IPS-18c (cell line): ENCODE results near the gene FSTL5.
"Not testable (repeated sequence)": the region's sequence is repeated elsewhere in the genome, so short reads cannot be mapped to it uniquely, and the experiment has no call there.

Experiments used
- H3K4me3 ChIP-seq: 2 replicates; pipeline ENCODE4 v1.7.0; 2013; ENCODE audit warnings: low read depth, mild to moderate bottlenecking, low read length, moderate library complexity; ENCODE audit not compliant: insufficient read depth
- H3K9me3 ChIP-seq: one replicate; pipeline ENCODE4 v1.6.1; 2013; ENCODE audit warnings: mild to moderate bottlenecking, low read length, moderate library complexity; ENCODE audit not compliant: control insufficient read depth, insufficient read depth

FSTL5 gene

DNA sequence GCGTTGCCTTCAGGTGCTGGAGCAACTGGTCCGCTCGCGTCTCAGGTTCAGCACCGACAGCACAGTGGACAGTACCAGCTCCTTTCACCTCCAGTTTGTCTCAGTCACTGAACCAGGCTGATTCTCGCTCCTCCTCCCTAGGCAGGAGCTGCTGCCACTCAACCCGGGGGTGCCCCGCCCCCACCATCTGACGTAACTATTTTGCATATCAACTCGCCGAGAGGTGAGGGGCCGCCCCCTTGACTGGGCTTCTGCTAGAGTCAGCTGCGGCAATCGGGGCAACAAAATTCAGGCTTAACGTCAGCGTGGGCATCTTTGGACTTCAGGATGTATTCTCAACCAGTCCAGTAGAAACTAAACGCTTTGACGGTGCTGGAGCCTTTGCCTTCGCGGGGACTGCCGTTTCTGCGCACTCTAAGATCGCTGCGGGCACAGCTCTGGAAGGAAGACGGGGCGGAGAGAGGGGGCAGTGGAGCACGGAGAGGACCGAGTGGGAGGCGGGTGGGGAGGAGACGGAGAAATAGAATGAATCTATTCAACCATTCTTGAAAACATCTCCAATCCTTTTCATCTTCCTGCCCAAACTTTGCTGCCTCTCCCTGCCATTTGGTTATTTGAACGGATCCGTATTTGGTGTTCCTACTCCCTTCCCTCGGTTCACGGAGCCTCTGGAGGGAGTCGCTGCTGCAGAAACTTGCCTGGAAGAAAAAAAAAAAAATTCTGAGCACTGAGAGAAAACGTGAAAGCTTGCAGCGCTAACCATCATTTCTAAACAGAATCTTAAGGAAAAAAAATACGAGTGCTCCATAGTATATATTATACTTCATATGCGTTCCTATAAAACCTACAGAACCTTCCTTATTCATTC is at the start of gene FSTL5:
FSTL5 (minus strand) TSS at position 109 of the 868 bp plus-strand sequence. CDS start 52,604 bp downstream, outside the sequence.
- H3K9me3 ChIP-seq, result no peaks in the 10 kb centered on the region
- H3K4me3 ChIP-seq, result peak within 1 kb of the TSS; percentile 70

GRCh38 chr4:162209706-162210105 is 45.9 kb upstream of the FSTL5 start:
- peaks cover 2% of the 10 kb centered on the region for H3K9me3 ChIP-seq
- H3K4me3 ChIP-seq, result no peak overlapping the region

GRCh38 chr4:162203478-162203877 is 39.7 kb upstream of the FSTL5 start:
- H3K4me3 ChIP-seq, H3K9me3 ChIP-seq: not testable (repeated sequence)

- Histone ChIP-seq H3K4me3 (no peak overlapping the region), H3K9me3 (peaks cover 2% of the 10 kb centered on the region)
Measured at GRCh38 chr4:162201673-162202072, 37.9 kb upstream of the FSTL5 start.

DNA sequence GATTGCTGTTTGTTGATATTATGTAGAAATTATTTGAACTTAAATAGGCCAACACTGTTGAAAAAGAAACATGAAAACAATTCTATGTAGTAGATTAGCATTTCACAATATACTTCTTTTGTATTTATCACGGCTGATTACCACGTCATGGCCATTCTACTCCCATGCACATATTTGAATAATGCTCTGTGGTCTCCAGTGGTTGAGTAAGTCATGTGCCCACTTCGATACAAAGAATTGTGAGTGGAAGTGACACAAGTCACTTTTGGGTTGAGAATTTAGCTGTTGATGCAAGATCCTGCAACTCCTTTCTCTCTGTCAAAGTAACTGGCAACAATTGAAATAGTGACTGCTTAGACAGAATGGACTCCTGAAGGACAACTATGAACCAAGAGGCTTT is 6.7 kb upstream of the FSTL5 start:
- no peaks in the 10 kb centered on the region for H3K9me3 ChIP-seq
- H3K4me3 ChIP-seq, result no peak overlapping the region

- no peak overlapping the region for H3K4me3 ChIP-seq
- H3K9me3 ChIP-seq, result no peaks in the 10 kb centered on the region
Measured at GRCh38 chr4:162164906-162165510, 1.2 kb upstream of the FSTL5 start.

DNA sequence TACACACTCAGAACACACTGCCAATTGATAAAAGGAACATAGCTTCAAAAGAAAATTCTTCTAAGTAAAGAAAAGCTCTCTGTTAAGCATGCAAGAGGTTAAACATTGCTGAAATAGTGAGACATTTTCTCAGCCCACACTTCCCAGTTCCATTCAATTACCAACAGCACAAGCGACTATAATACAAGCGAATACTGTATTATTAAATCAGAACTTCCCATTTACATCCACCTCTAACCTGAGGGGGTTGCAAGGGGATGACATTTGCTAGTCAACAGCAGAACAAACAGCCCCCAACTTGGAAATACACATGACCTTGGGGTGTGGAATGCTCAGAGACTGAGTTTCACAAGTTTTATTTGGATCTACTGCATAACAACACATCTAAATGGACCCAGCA is 1.1 kb downstream of the FSTL5 start:
- Histone ChIP-seq H3K9me3 (no peaks in the 10 kb centered on the region), H3K4me3 (no peak overlapping the region)

- Histone ChIP-seq H3K4me3 (no peak overlapping the region), H3K9me3 (no peaks in the 10 kb centered on the region)
Measured at GRCh38 chr4:162157241-162157640, 6.6 kb downstream of the FSTL5 start.

DNA sequence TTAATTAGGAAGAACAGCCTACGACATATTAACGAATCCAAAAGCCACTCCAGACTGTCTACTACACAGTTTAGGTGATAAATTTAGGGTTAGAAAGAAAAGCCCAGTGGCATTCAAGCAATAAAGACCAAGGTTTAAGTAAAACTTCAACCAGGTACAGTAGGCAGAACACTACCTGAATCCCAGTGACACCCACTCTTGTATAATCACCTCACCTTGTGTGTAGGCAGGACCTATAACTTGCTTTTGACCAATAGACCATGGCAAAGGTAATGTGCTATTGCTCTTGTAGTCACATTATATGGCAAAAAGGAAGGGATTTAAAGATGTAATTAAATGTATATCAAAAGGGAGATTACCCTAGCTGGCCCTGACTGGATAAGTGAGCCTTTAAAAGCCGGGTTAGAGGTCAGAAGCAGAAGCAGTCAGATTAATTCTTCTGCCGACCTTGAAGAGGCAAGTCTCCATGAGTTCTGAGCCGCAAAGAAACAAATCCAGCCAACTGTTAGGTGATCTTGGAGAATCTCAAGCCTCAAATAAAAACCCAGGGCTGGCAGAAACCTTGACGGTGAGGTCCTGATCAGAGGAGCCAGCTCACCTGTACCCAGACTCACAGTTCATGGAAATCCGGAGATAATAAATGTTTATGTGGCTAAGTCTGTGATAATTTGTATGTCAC is 8.8 kb downstream of the FSTL5 start:
- no peak overlapping the region for H3K4me3 ChIP-seq
- H3K9me3 ChIP-seq, result no peaks in the 10 kb centered on the region

GRCh38 chr4:162151850-162152249 is 11.9 kb downstream of the FSTL5 start:
- no peaks in the 10 kb centered on the region for H3K9me3 ChIP-seq
- no peak overlapping the region for H3K4me3 ChIP-seq

DNA sequence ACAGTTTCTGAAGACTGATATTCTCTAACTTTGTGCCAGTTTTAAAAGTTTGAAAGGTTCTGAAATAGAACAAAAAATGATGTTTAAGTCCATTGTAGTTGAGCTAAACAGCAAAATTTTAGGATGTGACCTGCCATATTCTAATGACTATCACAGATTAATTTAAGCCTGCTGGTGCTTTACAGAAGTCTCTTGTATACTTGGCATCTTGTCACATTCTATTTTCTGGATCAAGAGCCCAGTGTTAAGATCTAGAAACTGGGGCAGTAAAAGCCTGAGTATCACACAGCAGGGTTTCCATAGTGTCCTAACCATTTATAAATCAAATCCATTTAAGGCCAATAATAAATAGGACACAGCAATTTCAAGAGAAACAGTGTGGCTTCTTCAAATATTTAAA is 12.4 kb downstream of the FSTL5 start:
- no peak overlapping the region for H3K4me3 ChIP-seq
- no peaks in the 10 kb centered on the region for H3K9me3 ChIP-seq

DNA sequence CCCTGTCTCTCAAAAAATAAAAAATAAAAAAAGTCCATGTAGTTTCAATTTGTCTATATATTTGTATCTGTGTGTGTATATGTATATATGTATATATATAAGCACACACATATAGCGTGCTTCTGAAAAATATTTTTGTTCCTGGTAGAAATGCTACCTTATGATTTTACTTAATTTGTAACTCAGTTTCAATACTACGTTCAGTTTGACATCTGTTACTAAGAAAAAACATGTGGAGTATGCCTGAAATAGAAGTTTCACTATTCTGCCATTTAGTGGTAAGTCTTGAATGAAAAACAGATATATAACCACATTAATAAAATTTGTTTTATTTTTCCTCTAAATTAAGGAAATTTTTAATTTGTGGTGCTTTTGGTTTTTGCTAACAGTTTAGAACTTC is 14.2 kb downstream of the FSTL5 start:
- H3K9me3 ChIP-seq, result no peaks in the 10 kb centered on the region
- no peak overlapping the region for H3K4me3 ChIP-seq

DNA sequence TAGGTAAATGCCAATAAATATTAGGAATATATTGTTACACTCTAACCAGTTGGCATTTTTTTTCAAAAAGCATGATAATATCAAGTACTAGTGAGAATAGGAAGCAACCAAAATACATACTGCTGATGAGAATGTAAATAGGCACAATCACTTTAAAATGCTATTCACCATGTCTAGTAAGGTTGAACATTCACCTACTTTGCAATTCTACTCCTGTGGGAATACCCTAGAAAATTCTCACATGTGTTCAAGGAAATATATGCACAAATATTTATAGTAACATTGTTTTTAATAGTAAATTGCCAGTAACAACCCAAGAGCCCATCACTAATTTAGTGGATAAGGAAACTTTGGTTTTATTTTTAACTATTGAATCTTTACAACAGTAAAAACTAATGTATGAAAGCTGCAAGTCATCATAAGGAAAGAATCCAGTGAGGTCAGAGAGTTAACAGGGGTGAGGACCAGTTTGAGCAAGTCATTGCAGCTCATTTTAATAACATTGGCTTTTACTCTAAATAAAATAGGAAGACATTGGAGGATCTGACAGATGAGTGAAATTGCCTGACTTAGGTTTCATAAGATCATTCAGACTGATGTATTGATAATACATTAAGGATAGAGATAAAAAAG is 23.6 kb downstream of the FSTL5 start:
- Histone ChIP-seq H3K9me3 (no peaks in the 10 kb centered on the region), H3K4me3 (no peak overlapping the region)

- no peak overlapping the region for H3K4me3 ChIP-seq
Measured at GRCh38 chr4:162139412-162139811, 24.4 kb downstream of the FSTL5 start.

DNA sequence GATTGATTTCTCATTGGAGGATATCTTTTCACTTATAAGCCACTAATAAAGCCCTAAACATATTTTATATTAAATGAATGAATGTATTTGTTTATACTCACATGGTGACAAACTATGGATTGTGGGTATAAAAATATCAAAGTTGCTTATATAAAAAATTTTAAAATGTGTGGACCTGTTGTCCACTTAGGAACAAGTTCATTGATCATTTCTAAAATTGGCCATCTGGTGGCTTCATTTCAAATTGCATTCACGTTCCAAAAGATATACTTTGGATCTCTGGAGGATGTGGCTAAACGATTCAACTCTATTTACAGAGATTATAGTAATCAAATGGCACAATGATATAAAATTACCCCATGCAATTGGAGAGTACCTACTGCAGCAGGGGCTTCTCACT is 32.5 kb downstream of the FSTL5 start:
- no peak overlapping the region for H3K4me3 ChIP-seq
- H3K9me3 ChIP-seq, result no peaks in the 10 kb centered on the region

More at GRCh38 chr4:162139412-162139811, 24.4 kb downstream of the FSTL5 start:
- no peaks in the 10 kb centered on the region for H3K9me3 ChIP-seq

DNA sequence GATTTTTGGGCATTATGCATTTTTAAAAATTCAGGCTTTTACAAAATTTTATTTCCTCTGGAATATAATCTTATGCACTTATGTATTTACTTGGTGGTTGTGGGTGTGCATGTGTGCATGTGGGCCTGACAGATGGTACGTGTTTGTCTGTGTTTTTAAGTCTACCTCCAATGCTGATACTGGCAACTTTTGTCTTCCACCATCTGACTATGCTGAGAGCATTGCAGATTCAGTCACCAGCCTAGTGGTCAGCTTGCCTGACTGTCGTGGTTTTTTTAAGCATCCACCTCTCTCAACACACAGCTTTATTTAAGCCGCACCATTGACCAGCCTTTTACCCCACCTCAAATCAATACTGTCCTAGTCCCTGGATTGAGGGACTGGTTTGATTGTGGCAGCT is 37.1 kb downstream of the FSTL5 start:
- Histone ChIP-seq H3K4me3 (no peak overlapping the region), H3K9me3 (no peaks in the 10 kb centered on the region)

DNA sequence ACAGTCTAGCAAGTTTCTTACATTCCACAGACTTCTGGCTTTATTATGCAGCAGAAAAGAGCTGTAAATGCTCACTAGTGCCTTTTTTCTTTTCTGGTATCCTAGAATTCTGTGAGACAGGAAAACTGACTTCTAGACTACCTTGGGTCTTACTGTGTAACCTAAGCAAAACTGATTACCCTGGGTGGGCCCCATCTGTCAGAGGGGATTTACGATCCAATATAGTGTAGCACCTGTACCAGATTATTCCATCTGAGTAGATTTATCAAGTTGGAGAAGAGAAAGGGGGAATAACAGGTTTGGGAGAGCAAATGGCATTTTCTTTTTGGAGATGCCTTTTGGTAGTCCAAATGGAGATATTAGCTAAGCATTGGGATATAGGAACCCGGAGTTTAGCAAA is 46.7 kb downstream of the FSTL5 start:
- Histone ChIP-seq H3K9me3 (no peaks in the 10 kb centered on the region), H3K4me3 (no peak overlapping the region)
